ENCODE measurements around the gene C8A.

DNA sequence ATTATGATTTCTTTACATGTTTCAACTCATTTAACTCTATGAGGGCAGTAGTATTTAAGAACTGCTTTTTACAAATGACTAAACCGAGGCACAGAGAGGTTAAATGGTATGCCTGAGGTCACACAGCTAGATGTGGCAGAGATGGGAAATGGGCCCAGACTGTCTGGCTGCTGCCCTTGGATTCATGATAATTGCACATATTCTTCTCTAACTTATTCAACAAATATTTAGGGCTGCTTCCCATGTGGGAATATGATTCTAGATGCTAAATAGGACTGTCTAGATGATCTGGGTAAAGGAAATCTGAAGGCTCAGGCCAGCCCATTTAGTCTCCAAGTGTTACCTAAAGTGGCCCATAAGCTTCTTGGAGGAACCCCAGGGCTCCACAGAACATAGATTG lies 26.2 kb downstream of the C8A start:
- TF ChIP-seq, protein P1, sequence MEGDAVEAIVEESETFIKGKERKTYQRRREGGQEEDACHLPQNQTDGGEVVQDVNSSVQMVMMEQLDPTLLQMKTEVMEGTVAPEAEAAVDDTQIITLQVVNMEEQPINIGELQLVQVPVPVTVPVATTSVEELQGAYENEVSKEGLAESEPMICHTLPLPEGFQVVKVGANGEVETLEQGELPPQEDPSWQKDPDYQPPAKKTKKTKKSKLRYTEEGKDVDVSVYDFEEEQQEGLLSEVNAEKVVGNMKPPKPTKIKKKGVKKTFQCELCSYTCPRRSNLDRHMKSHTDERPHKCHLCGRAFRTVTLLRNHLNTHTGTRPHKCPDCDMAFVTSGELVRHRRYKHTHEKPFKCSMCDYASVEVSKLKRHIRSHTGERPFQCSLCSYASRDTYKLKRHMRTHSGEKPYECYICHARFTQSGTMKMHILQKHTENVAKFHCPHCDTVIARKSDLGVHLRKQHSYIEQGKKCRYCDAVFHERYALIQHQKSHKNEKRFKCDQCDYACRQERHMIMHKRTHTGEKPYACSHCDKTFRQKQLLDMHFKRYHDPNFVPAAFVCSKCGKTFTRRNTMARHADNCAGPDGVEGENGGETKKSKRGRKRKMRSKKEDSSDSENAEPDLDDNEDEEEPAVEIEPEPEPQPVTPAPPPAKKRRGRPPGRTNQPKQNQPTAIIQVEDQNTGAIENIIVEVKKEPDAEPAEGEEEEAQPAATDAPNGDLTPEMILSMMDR (IDR thresholded peaks at IDR 0.05): no peak
- TF ChIP-seq POLR2AphosphoS5 (IDR thresholded peaks at IDR 0.05; ENCODE audit: insufficient read depth in 1 of 2, low read depth in 1 of 2): no peak
